Activated T-helper 17 cell treated with anti-CD3 and anti-CD28 coated beads, Interleukin-2, amount 50 U/mL, for 72 hours (primary cell): Measurements from ENCODE around the gene ZNF581. TPM values are rescaled to one million over a fixed set of nuclear protein-coding genes. Genes with fewer than 3 reads are reported as not detected.

Experiments
- ATAC-seq: fragments of 150-1000 bp; cut with Tn5 transposase; replicated peaks from 2 replicates; pipeline ENCODE4 v1.10.0; 2021; ENCODE audit warnings: mild to moderate bottlenecking, moderate library complexity
- H3K27ac Mint-ChIP-seq: one replicate; pipeline ENCODE4 v1.8.0; 2022; ENCODE audit warnings: mixed read lengths
- H3K27me3 Mint-ChIP-seq: one replicate; pipeline ENCODE4 v1.8.0; 2022; ENCODE audit warnings: mixed read lengths
- H3K36me3 Mint-ChIP-seq: one replicate; pipeline ENCODE4 v1.8.0; 2022; ENCODE audit warnings: low read depth, mild to moderate bottlenecking, mixed read lengths
- H3K4me1 Mint-ChIP-seq: one replicate; pipeline ENCODE4 v1.8.0; 2022; ENCODE audit warnings: mixed read lengths
- H3K4me3 Mint-ChIP-seq: one replicate; pipeline ENCODE4 v1.8.0; 2022; ENCODE audit warnings: mild to moderate bottlenecking, mixed read lengths
- H3K9me3 Mint-ChIP-seq: one replicate; pipeline ENCODE4 v1.8.0; 2022; ENCODE audit warnings: mixed read lengths
- total RNA-seq, 2 donors: library from RNA; stranded (reverse); gene quantifications; one replicate each; pipeline ENCODE4 v1.2.3, GENCODE V29; 2022

ZNF581 gene
- total RNA-seq, 2 donors from 2014 or later: 26.4 to 35.6 TPM

DNA sequence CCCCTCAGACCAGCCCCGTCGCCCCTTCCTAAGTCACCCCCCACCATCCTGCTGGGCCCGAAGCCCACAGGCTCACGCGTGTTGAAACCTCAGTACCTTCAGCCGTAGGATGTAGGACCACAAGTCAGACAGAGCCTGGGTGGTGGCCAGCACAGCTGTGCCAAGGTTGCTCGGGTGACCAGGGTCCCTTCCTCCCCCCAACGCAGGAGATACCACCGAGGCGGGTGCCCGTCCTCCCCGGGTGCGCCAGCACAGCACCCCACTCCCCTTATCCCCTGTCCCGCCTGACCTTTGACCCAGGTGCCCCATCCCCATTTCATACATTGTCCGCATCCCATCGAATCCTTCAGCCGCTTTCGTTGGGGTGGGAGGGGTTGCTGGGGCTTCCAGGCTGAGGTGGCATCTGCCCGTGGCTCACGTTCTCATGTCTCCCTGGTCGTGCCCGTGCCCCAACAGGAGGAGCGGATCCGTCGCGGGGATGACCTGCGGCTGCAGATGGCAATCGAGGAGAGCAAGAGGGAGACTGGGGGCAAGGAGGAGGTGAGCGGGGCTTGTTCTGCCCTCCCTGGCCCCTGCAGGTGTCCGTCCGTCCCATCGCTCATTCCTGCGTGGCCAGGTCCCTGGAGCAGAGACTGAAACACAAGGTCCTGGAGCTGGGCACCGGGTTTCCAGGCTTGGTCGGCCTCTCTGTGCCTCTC, 46.1 kb downstream of the ZNF581 start:
- Mint-ChIP-seq H3K27ac (no peak overlapping the region), H3K36me3 (peaks cover 56% of the 10 kb centered on the region), H3K4me1 (no peaks in the 10 kb centered on the region), H3K9me3 (no peaks in the 10 kb centered on the region), H3K4me3 (no peak overlapping the region), H3K27me3 (no peaks in the 10 kb centered on the region)
- ATAC-seq: no peak

DNA sequence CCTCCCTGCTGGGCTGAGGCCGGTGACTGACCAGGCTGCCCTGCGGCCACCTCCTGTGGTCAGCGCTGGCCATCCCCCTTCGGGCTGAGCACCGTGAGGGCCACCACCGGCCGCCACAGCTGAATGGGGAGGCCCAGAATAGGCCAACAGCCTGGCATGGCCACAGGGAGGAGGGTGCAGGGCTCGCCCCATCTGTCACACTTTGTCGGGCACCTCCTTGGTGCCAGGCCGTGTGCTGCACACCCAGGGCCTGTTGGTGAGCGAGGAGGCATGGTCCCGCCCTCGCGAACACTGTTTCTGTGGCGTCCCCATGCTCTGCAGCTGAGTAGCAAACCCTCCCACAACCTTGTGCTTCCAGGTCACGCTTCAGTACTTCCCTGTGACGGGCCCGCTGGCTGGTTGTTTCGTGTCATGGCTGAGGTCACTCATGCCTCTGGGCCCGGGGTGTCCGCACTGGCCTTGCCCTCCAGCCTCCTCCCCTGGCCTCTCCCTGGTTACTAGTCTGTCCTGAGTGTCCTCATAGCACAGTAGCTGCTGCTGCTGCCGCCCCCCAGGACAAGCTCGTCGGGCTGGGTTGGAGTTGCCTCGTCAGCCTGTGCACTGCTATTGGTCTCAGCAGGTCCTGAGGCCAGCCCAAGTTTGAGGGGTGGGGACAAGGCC, 46.8 kb downstream of the ZNF581 start:
- no peak for ATAC-seq
- no peak overlapping the region for H3K27ac Mint-ChIP-seq
- no peaks in the 10 kb centered on the region for H3K9me3 Mint-ChIP-seq
- no peak overlapping the region for H3K4me3 Mint-ChIP-seq
- no peaks in the 10 kb centered on the region for H3K27me3 Mint-ChIP-seq
- peaks cover 55% of the 10 kb centered on the region for H3K36me3 Mint-ChIP-seq
- H3K4me1 Mint-ChIP-seq: no peaks in the 10 kb centered on the region

DNA sequence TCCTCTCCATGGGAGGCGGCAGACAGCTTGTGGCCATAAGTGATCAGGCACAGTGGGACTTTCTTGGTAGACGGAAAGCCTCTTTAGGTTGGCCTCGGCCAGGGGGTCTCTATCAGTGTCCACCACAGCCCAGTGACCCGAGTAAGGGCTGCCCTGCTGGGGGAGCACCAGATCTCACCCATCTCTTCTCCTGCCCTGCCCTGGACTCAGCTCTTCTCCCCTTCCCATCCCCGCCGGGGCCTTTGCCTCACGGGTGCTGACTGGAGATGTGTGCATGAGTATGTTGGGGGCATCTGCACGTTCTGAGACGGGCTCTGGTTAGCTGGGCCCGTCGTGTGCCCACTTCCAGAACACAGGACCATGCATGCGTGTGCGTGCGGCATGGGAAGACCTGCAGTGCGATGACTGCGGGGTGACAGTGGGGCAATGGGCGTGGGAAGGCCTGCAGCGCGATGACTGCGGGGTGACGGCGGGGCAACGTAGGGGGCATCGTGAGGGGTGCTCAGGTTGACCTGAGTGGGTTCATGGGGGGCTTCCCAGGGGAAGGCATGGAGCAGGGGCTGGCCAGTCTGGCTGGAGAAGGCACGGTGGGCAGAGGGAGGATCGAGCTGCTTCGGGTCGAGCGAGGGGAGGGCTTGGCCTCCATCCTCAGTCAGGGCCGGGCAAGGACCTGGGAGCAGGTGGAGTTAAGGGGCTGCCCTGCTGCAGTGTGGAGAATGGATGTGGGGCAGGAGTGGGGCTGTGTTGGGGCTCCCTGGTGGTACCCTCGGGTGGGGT, 47.5 kb downstream of the ZNF581 start:
- H3K9me3 Mint-ChIP-seq: no peaks in the 10 kb centered on the region
- ATAC-seq: no peak
- peaks cover 55% of the 10 kb centered on the region for H3K36me3 Mint-ChIP-seq
- H3K4me3 Mint-ChIP-seq: no peak overlapping the region
- no peak overlapping the region for H3K27ac Mint-ChIP-seq
- no peaks in the 10 kb centered on the region for H3K4me1 Mint-ChIP-seq
- no peaks in the 10 kb centered on the region for H3K27me3 Mint-ChIP-seq

DNA sequence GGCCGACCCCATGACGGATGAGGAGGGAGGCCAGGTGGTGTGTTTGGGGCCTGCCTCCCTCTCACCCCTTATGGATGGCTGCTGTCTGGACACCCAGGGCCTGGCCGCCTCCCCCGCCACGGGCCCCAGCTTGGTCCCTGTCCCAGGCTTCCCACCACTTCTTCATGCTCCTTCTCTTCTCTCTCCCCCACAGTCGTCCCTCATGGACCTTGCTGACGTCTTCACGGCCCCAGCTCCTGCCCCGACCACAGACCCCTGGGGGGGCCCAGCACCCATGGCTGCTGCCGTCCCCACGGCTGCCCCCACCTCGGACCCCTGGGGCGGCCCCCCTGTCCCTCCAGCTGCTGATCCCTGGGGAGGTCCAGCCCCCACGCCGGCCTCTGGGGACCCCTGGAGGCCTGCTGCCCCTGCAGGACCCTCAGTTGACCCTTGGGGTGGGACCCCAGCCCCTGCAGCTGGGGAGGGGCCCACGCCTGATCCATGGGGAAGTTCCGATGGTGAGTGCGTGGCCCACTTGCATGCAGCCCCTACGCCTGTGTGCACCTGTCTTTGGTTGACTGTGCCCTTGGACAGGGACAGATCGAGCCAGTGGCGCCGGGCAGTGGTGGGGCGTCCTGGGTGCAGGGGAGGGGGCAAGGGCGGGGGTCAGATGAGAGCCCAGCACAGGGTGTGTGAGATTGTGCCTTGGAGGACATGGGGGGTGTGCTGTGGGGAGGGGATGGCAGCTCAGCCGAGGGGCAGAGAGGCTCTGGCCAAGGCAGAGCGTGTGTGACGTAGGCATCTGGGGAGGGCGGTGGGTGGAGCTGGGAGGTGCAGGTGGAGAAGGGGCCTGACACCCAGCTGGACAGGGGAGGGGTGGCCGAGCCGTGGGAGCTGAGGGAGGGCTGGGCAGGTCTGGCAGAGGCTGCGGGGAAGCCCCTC, 48.4 kb downstream of the ZNF581 start:
- no peaks in the 10 kb centered on the region for H3K4me1 Mint-ChIP-seq
- ATAC-seq: no peak
- H3K4me3 Mint-ChIP-seq: no peak overlapping the region
- H3K9me3 Mint-ChIP-seq: no peaks in the 10 kb centered on the region
- peaks cover 57% of the 10 kb centered on the region for H3K36me3 Mint-ChIP-seq
- no peak overlapping the region for H3K27ac Mint-ChIP-seq
- no peaks in the 10 kb centered on the region for H3K27me3 Mint-ChIP-seq

DNA sequence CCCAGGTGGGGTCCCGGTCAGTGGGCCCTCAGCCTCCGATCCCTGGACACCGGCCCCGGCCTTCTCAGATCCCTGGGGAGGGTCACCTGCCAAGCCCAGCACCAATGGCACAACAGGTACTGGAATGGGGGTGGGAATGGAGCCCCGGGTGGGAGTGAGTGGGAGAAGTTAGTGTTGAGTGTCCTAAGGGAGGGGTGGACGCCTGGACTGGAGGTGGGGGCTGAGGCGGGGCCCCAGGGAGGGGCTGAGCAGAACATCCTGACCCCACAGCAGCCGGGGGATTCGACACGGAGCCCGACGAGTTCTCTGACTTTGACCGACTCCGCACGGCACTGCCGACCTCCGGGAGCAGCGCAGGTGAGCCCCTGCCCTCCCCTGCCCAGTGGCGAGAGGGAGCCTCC, 49.2 kb downstream of the ZNF581 start:
- H3K27ac Mint-ChIP-seq: no peak overlapping the region
- H3K4me1 Mint-ChIP-seq: no peaks in the 10 kb centered on the region
- no peaks in the 10 kb centered on the region for H3K27me3 Mint-ChIP-seq
- no peak for ATAC-seq
- peaks cover 61% of the 10 kb centered on the region for H3K36me3 Mint-ChIP-seq
- no peaks in the 10 kb centered on the region for H3K9me3 Mint-ChIP-seq
- H3K4me3 Mint-ChIP-seq: no peak overlapping the region

DNA sequence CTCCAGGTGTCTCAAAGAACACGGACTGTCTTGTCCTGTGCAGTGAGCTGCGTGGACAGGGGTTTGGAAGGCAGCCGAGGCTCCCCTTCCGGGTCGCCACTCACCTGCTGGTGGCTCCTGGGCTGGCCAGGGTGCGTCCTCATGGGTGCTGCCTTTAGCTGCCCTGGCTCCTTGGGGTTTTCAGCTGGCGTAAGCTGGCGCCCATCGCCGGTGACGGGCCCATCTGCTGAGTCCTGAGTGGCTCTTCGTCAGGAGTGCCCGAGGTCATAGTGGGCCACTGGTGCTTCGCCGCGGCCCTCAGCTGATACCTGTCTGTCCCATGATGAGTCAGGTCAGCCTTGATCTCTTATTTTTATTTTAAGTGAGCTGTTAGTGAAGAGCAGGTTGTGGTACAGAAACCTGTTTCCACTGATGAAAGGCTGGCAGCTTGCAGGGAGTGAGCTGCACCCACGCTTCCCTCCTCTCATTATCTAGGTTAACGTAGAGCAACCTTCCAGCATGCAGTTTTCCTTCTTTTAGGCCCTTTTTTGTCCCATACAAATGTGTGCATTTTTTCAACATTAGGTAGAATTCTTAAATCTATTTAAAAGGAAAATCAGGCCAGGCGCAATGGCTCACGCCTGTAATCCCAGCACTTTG, 50.0 kb downstream of the ZNF581 start:
- H3K36me3 Mint-ChIP-seq: peaks cover 60% of the 10 kb centered on the region
- H3K27me3 Mint-ChIP-seq: no peaks in the 10 kb centered on the region
- H3K4me1 Mint-ChIP-seq: no peaks in the 10 kb centered on the region
- no peaks in the 10 kb centered on the region for H3K9me3 Mint-ChIP-seq
- ATAC-seq: no peak
- H3K27ac Mint-ChIP-seq: no peak overlapping the region
- no peak overlapping the region for H3K4me3 Mint-ChIP-seq

DNA sequence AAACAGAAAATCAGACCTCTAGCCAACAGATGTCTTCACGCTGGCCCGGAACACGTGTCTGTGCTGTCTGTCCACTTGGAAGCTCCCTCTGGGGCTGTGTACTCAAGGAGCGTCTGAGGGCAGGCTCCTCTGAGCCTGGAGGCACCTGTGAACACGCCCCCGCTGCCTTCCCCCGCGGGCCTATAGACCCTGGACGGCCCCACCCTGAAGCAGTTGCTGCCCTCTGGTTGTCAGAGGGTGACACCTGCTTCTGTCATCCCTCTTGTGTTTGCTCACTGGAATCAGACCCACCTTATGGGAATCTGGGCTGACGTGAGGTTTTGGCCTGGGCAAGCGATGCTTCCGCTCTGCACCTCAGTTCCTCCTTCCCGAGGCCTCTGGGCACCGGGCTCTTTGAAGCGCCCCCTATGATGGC, 50.8 kb downstream of the ZNF581 start:
- H3K27ac Mint-ChIP-seq: no peak overlapping the region
- H3K4me3 Mint-ChIP-seq: no peak overlapping the region
- H3K36me3 Mint-ChIP-seq: peaks cover 64% of the 10 kb centered on the region
- H3K9me3 Mint-ChIP-seq: no peaks in the 10 kb centered on the region
- no peaks in the 10 kb centered on the region for H3K4me1 Mint-ChIP-seq
- H3K27me3 Mint-ChIP-seq: no peaks in the 10 kb centered on the region
- no peak for ATAC-seq

DNA sequence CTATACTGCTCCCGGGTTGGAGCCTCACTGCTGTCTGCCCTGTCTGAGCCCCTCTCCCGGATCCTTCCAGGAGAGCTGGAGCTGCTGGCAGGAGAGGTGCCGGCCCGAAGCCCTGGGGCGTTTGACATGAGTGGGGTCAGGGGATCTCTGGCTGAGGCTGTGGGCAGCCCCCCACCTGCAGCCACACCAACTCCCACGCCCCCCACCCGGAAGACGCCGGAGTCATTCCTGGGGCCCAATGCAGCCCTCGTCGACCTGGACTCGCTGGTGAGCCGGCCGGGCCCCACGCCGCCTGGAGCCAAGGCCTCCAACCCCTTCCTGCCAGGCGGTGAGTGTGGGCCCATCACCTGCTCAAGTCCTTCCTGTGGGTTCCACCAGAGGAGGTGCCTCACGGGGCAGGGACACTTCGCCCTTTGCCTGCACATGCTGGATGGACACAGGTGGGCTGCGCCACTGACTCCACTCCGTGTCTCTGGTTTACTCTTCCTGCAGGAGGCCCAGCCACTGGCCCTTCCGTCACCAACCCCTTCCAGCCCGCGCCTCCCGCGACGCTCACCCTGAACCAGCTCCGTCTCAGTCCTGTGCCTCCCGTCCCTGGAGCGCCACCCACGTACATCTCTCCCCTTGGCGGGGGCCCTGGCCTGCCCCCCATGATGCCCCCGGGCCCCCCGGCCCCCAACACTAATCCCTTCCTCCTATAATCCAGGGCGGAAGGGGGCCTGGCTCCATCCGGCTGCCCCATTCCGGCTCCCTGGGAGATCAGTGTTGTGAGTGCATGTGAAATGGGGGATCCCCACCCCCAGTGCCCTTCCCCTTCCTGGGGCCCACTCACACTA, 51.4 kb downstream of the ZNF581 start:
- H3K27ac Mint-ChIP-seq: no peak overlapping the region
- no peaks in the 10 kb centered on the region for H3K4me1 Mint-ChIP-seq
- no peaks in the 10 kb centered on the region for H3K9me3 Mint-ChIP-seq
- H3K36me3 Mint-ChIP-seq: peaks cover 64% of the 10 kb centered on the region
- no peak overlapping the region for H3K4me3 Mint-ChIP-seq
- no peaks in the 10 kb centered on the region for H3K27me3 Mint-ChIP-seq
- ATAC-seq: no peak

Other genes with a start within 250 kb of the ZNF581 start
- 100 to 1,000 TPM; 183 to 343 TPM for gene UBE2S, start 235.9 kb upstream of the ZNF581 start, total RNA-seq
- under 1 TPM in 1 of 2 donors, not detected in 1; 0.11 TPM for gene SHISA7, start 200.3 kb upstream of the ZNF581 start, total RNA-seq
- 10 to 100 TPM; 21.2 to 39.5 TPM for gene ISOC2, start 182.0 kb upstream of the ZNF581 start, total RNA-seq
- not detected for gene C19orf85, start 178.9 kb upstream of the ZNF581 start, total RNA-seq
- gene ZNF628, start 167.0 kb upstream of the ZNF581 start, total RNA-seq: 10 to 100 TPM; 11.1 to 11.3 TPM
- 10 to 100 TPM in 1 of 2 donors, 1 to 10 TPM in 1; 7.1 to 12.3 TPM for gene NAT14, start 158.5 kb upstream of the ZNF581 start, total RNA-seq
- gene SSC5D, start 155.2 kb upstream of the ZNF581 start, total RNA-seq: under 1 TPM; 0.41 to 0.69 TPM
- gene SBK2, start 106.5 kb upstream of the ZNF581 start, total RNA-seq: not detected
- gene SBK3, start 98.1 kb upstream of the ZNF581 start, total RNA-seq: not detected
- gene ZNF579, start 62.8 kb upstream of the ZNF581 start, total RNA-seq: 1 to 10 TPM; 4.7 to 6.5 TPM
- gene FIZ1, start 44.1 kb upstream of the ZNF581 start, total RNA-seq: 10 to 100 TPM in 1 of 2 donors, 1 to 10 TPM in 1; 8.7 to 12.9 TPM
- gene ZNF524, start 43.4 kb upstream of the ZNF581 start, total RNA-seq: 10 to 100 TPM; 20.1 to 25.3 TPM
- gene ZNF865, start 38.0 kb upstream of the ZNF581 start, total RNA-seq: 10 to 100 TPM; 11.9 to 13.2 TPM
- 1 to 10 TPM; 4.6 to 5.3 TPM for gene ZNF784, start 19.1 kb upstream of the ZNF581 start, total RNA-seq
- gene ZNF580, start 2.6 kb upstream of the ZNF581 start, total RNA-seq: 10 to 100 TPM; 21.9 to 22.2 TPM
- gene CCDC106, start 4.6 kb downstream of the ZNF581 start, total RNA-seq: 1 to 10 TPM; 2.4 to 2.6 TPM
- 100 to 1,000 TPM; 254 to 333 TPM for gene U2AF2, start 11.4 kb downstream of the ZNF581 start, total RNA-seq
- 10 to 100 TPM; 29.2 to 45.1 TPM for gene EPN1, start 31.6 kb downstream of the ZNF581 start, total RNA-seq
- not detected for gene NLRP9, start 94.8 kb downstream of the ZNF581 start, total RNA-seq
- gene RFPL4A, start 115.4 kb downstream of the ZNF581 start, total RNA-seq: not detected
- gene RFPL4AL1, start 125.5 kb downstream of the ZNF581 start, total RNA-seq: not detected
- gene NLRP11, start 188.3 kb downstream of the ZNF581 start, total RNA-seq: under 1 TPM in 1 of 2 donors, not detected in 1; 0.11 TPM
- gene NLRP4, start 192.9 kb downstream of the ZNF581 start, total RNA-seq: not detected